Subcutaneous adipose tissue (tissue), 4 donors: ENCODE data around the gene TLR9. TPM values are rescaled to one million over a fixed set of nuclear protein-coding genes. Genes with fewer than 3 reads are reported as not detected.

Source experiments
- CTCF ChIP-seq: fragments of 450-650 bp; IDR thresholded peaks from one replicate; pipeline ENCODE4 v1.5.1; 2016; ENCODE audit warnings: low read depth, mild to moderate bottlenecking, control low read depth, antibody characterized with exemption, moderate library complexity
- total RNA-seq, 4 donors: library from RNA; depleted of rRNA; stranded (reverse); fragments of >200 nt; gene quantifications; one replicate each; pipeline ENCODE4 v1.1.0, GENCODE V29; 2016

The TLR9 gene
- total RNA-seq, 4 donors from 2014 or later = not detected

GRCh38 chr3:52178537-52178936 lies 46.9 kb downstream of the TLR9 start:
- TF ChIP-seq CTCF = no peak

GRCh38 chr3:52177701-52178042 lies 47.8 kb downstream of the TLR9 start:
- TF ChIP-seq CTCF = no peak

- no peak for TF ChIP-seq CTCF
These were observed 48.3 kb downstream of the TLR9 start for GRCh38 chr3:52176951-52177700.

GRCh38 chr3:52176180-52176752 lies 49.2 kb downstream of the TLR9 start:
- no peak for TF ChIP-seq CTCF

- no peak for TF ChIP-seq CTCF
These were observed 49.8 kb downstream of the TLR9 start for GRCh38 chr3:52175416-52176179.

GRCh38 chr3:52174896-52175295 lies 50.5 kb downstream of the TLR9 start:
- no peak for TF ChIP-seq CTCF

- no peak for TF ChIP-seq CTCF
These were observed 52.3 kb downstream of the TLR9 start for GRCh38 chr3:52173101-52173500.
